GOT3 (cell line): ENCODE measurements around the gene GMDS.

Experiments used
- DNase-seq: peaks from one replicate; lab custom pipeline; 2025; ENCODE audit warnings: mixed read lengths; lab: John Stamatoyannopoulos, UW

Gene GMDS

DNA sequence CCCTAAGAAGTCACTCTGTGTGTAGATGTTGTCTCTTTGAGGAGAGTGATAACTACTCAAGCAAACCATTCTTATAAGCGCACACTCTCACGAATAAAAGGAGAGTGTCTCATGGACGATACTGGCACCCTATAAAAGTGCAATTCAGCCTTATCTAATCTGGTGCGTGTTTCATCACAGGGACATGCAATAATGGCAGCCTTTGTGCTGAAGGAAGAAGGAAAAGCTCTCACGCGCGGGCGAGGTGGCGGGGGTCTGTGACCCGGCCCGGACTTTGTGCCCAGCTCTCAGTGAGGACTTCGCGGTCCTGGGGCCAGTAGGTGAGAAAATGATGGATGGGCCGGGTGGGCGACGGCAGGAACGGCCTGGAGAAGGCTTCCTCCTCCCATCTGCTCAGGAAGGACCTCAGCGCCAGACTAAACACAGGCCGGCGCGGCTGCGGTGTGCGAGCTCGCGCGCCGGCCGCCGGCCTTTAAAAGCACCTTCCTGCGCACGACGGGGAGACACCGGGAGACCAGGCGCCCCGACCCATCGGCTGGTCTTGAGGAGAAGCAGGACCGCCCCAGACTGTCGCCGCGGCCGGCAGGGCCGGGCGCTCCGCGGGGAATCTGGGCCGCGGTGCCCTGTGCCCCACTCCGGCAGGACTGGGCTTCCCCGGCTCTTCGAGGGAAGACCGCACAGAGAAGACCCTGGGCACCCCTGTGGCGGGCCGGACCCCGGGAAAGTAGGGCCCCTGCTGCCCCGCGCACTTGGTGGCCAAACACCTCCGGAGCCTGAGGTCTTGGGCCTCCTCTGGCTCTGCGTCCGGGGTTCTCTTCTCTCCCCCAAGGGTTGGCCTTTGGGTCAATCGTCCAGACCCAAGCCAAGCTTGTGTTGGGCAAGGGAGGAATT, 644.0 kb downstream of the GMDS start:
- DNase-seq: no peak

DNA sequence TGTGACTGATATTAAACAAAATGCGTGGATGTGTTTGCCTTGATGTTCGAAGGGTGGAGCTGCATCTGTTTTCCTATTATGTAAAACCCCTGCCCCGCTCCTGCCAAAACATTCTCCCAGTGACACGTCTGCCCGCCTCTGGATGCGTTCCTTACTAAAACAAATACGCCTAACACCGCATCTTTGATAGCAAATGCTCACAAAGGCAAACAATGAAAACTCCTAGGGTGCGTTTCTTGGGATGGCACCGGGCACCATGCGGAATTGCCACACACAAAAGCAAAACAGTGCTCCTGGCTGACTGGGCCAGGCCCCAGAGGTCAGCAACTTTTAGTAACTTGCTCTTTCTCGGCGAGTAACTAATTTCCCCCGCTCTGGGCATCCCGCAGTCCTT, 644.6 kb downstream of the GMDS start:
- no peak for DNase-seq

- DNase-seq: no peak
These were observed 645.2 kb downstream of the GMDS start for GRCh38 chr6:1600063-1600763.

- no peak for DNase-seq
These were observed 645.9 kb downstream of the GMDS start for GRCh38 chr6:1599469-1599868.

- DNase-seq: no peak
These were observed 646.5 kb downstream of the GMDS start for GRCh38 chr6:1598886-1599285.

DNA sequence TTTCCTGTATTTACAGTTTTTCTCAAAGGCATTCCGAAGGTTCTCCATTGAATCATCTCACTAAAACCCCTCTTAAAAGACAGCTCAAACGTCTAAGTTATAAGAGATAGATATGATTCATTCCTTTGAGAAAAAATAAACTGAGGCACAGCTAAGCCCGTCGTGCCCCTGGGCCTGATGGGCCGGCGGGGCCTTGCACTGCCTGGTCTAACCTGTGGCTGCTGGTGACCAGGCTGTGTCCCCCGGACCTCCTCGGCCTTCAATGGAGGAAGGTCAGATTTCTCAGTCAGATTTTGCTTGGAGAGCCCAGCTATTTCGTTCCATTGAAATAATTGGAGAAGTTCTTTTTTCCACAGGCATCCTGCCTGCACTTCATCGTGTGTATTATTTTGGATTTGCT, 647.0 kb downstream of the GMDS start:
- no peak for DNase-seq

DNA sequence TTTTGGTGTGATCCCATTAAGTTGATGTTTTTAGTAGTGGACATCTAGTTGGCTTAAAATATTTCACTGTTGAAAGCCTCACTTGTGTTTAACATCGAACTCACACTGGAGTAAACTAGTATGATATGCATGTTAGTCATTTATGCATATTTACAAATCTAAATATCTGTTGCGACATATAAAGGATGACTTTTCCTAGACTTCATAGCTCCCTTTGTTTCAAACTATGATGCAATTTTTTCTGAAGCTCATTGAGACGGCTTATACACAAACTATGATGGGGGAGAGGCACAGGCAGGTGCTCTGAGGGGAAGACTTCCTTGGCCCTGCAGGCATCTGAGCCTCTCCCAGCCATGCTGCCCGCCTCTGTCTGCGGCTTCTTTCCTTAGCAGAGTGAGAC, 647.5 kb downstream of the GMDS start:
- no peak for DNase-seq

- no peak for DNase-seq
These were observed 648.2 kb downstream of the GMDS start for GRCh38 chr6:1597121-1597744.

DNA sequence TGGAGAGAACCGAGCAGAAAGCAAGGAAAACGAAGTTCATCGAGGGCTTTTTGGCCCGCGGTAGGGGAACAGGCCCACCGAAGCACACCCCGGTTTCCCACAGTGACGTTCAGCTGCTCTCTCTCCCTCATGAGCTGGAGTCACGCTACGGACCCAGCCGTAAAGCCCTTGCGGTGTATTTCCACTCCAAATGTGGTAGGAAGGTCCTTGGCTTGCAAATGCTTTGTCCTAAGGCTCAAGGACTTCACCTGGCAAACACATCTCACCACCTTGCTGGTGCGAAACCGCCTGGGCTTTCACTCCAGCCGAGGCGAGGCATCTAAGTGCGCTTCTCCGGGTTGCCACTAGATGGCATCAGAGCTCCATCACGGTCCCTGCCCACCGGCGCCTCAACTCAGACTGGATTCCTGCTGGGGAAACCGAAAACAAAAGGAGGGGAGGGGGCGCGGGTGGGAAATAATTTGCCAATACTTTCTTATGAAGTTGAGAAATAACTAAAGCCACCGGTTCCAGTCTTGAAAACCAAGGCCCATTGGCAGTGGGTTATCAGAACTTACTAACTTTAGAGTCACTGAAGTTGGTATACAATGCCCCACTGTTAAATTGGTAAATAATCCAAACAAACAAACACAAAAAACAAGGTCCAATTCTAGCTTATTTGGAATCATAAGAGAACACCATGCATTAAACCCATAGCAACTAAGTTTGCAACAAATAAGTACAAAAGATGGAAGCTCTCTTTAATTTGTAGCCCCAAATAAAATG, 649.1 kb downstream of the GMDS start:
- DNase-seq: no peak

DNA sequence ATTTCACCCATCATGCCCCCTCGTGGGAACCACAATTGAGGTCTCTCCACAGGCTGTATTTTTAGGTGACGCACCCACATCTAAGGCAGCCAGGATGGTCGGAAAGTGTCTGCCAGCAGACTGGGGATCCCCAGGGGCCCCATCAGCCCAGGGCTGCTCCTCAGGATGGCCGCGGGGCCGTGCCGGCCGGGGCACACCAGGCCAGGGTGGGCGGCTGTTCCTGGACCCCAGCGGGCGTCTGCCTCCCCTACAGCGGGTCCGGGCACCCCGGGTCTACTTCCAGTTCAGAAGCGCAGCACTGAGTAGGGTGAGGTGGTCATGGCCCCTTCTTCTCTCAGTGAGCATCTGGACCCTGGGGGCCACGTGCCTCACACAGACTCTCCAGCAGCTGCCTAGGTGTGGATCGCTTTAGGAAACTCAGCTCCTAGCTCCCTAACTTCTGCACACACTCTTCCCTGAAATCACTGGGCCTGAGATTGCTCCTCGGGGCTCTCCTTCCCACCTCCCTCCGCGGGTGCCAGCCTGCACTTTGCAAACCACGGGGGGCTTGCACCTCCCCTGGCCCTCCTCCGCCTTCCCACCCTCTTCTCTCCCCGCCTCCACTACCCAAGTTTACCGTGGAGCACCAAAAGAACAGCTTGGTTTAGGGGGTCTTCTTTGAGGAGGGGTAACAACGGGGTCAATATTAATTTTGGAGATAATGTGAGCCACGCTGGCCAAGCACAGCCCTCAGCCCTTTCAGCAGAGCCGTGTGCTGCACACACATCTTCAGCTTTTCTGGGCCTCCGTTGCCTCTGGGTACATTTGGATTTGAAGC, 649.9 kb downstream of the GMDS start:
- no peak for DNase-seq

DNA sequence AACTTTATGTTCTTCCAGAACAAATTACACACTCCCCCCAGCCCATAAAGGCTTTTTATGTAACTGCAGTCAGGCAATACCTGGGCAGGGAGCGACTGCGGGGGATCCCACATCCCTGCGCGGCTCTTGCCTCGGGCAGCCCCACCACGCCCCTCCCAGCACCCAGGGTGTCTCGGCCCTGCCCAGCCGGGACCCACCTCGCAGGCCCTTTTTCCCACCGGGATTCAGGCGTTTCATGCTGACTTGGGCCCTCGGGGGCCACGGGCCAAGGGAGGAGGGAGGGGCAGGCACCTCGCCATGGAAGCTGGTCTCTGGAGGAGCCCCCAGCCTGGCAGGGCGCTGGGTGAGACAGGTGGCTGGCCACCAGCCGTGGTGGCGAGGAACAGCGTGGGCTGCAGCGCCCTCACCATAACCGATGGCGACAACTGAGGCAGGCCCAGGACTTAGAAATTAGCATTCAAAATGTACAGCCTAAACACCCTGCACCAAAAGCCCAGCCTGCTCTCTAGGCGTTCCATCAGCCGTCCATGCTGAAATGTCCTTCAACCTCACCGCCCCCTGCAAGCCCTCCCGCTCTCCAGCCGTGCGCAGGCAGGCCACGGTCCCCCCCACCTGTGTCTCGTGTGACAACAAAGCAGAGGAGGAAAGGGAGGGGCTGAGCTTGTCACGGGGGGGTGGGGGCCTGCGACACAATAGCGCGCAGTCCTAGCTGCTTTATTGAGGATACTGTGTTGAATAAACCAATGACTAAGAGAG, 650.8 kb downstream of the GMDS start:
- DNase-seq: no peak

- no peak for DNase-seq
These were observed 651.5 kb downstream of the GMDS start for GRCh38 chr6:1593958-1594314.

- DNase-seq: no peak
These were observed 652.0 kb downstream of the GMDS start for GRCh38 chr6:1593286-1593957.

GRCh38 chr6:1592852-1593251, 652.6 kb downstream of the GMDS start:
- no peak for DNase-seq

- DNase-seq: no peak
These were observed 653.5 kb downstream of the GMDS start for GRCh38 chr6:1591926-1592325.

- no peak for DNase-seq
These were observed 654.2 kb downstream of the GMDS start for GRCh38 chr6:1591243-1591642.

GRCh38 chr6:1590580-1590979, 654.8 kb downstream of the GMDS start:
- DNase-seq: no peak

- no peak for DNase-seq
These were observed 656.2 kb downstream of the GMDS start for GRCh38 chr6:1589208-1589607.

- no peak for DNase-seq
These were observed 657.4 kb downstream of the GMDS start for GRCh38 chr6:1587977-1588376.

DNA sequence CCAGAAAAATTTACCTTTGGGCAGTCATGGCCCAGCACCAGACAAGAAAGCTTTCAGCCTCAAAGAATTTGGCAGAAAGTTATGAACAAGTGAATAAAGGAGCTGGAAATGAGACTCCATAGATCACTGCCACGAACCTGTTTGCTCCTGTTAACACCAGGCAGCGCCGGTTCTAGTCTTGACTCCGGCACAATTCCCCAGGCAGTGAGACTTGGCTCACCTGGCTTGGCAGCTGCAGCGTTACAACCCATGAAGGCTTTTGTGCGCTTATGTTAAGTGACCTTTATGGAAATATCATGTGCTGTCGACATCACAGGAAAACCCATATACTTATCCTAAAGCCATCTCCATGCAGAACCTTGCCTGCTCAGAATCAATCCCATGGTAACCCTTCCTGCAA, 657.9 kb downstream of the GMDS start:
- DNase-seq: no peak
